Astrocyte (in vitro differentiated cells and primary cell): ENCODE data around the gene SETD2. TPM values are rescaled to one million over a fixed set of nuclear protein-coding genes. Genes with fewer than 3 reads are reported as not detected.

Experiments used
- DNase-seq: peaks from one replicate; pipeline ENCODE4 v3.0.0-alpha.2; 2010; ENCODE audit warnings: low read depth
- FAIRE-seq: peaks from 2 replicates; lab custom pipeline; 2011; peaks lifted over from hg19 to GRCh38; lab: Jason Lieb, UNC
- H2AFZ ChIP-seq: 2 replicates; pipeline ENCODE4 v1.6.0; 2012; ENCODE audit warnings: low read depth, low read length, inconsistent platforms
- H3K27ac ChIP-seq: 2 replicates; pipeline ENCODE4 v1.5.1; 2011; ENCODE audit warnings: low read depth, low read length, inconsistent platforms
- H3K27me3 ChIP-seq: 2 replicates; pipeline ENCODE4 v1.6.0; 2011; ENCODE audit warnings: low read length, inconsistent platforms; ENCODE audit not compliant: insufficient read depth
- H3K36me3 ChIP-seq: 2 replicates; pipeline ENCODE4 v1.5.1; 2011; ENCODE audit warnings: low read length, inconsistent platforms; ENCODE audit not compliant: insufficient read depth
- H3K4me1 ChIP-seq: 2 replicates; pipeline ENCODE4 v1.5.1; 2011; ENCODE audit warnings: low read length, inconsistent platforms; ENCODE audit not compliant: insufficient read depth
- H3K4me2 ChIP-seq: 2 replicates; pipeline ENCODE4 v1.6.0; 2012; ENCODE audit warnings: low read length, inconsistent platforms
- H3K4me3 ChIP-seq: 2 replicates; pipeline ENCODE4 v1.5.1; 2011; ENCODE audit warnings: low read depth, mild to moderate bottlenecking, low read length, inconsistent platforms; ENCODE audit not compliant: insufficient read depth
- H3K79me2 ChIP-seq: 2 replicates; pipeline ENCODE4 v1.6.0; 2012; ENCODE audit warnings: mild to moderate bottlenecking, low read length, inconsistent platforms; ENCODE audit not compliant: insufficient read depth
- H3K9ac ChIP-seq: 2 replicates; pipeline ENCODE4 v1.6.0; 2012; ENCODE audit warnings: mild to moderate bottlenecking, low read length, inconsistent platforms
- H3K9me3 ChIP-seq: 2 replicates; pipeline ENCODE4 v1.5.1; 2012; ENCODE audit warnings: low read depth, mild to moderate bottlenecking, low read length, inconsistent platforms; ENCODE audit not compliant: insufficient read depth
- H4K20me1 ChIP-seq: 2 replicates; pipeline ENCODE4 v1.6.0; 2012; ENCODE audit warnings: low read length, inconsistent platforms; ENCODE audit not compliant: insufficient read depth
- H3K27ac Mint-ChIP-seq: one replicate; pipeline ENCODE4 v1.8.0; 2021; ENCODE audit warnings: mild to moderate bottlenecking, mixed read lengths; ENCODE audit not compliant: unreplicated experiment
- H3K27me3 Mint-ChIP-seq: one replicate; pipeline ENCODE4 v1.8.0; 2021; ENCODE audit warnings: low read depth, mixed read lengths; ENCODE audit not compliant: unreplicated experiment
- H3K36me3 Mint-ChIP-seq: one replicate; pipeline ENCODE4 v1.8.0; 2021; ENCODE audit warnings: low read depth, mixed read lengths; ENCODE audit not compliant: unreplicated experiment
- H3K4me1 Mint-ChIP-seq: one replicate; pipeline ENCODE4 v1.8.0; 2021; ENCODE audit warnings: low read depth, mixed read lengths; ENCODE audit not compliant: unreplicated experiment
- H3K4me3 Mint-ChIP-seq: one replicate; pipeline ENCODE4 v1.8.0; 2021; ENCODE audit warnings: mild to moderate bottlenecking, moderate library complexity, mixed read lengths; ENCODE audit not compliant: unreplicated experiment
- H3K9me3 Mint-ChIP-seq: one replicate; pipeline ENCODE4 v1.8.0; 2021; ENCODE audit warnings: mild to moderate bottlenecking, mixed read lengths; ENCODE audit not compliant: unreplicated experiment
- EZH2 ChIP-seq: IDR thresholded peaks from 2 replicates; pipeline ENCODE4 v1.6.1; 2012; ENCODE audit warnings: mild to moderate bottlenecking, low read length, inconsistent platforms; ENCODE audit not compliant: insufficient read depth
- total RNA-seq: library from RNA; stranded (reverse); gene quantifications from 2 replicates; pipeline ENCODE4 v1.2.1, GENCODE V29; 2021
- TF ChIP-seq, protein P1 (sequence below): IDR thresholded peaks from 2 replicates; pipeline ENCODE4 v1.5.1; 2011; ENCODE audit warnings: low read depth, mild to moderate bottlenecking, inconsistent platforms, low read length, moderate library complexity; ENCODE audit not compliant: insufficient read depth

The SETD2 gene
- total RNA-seq, 1 donor from 2014 or later, result 46.5 TPM

DNA sequence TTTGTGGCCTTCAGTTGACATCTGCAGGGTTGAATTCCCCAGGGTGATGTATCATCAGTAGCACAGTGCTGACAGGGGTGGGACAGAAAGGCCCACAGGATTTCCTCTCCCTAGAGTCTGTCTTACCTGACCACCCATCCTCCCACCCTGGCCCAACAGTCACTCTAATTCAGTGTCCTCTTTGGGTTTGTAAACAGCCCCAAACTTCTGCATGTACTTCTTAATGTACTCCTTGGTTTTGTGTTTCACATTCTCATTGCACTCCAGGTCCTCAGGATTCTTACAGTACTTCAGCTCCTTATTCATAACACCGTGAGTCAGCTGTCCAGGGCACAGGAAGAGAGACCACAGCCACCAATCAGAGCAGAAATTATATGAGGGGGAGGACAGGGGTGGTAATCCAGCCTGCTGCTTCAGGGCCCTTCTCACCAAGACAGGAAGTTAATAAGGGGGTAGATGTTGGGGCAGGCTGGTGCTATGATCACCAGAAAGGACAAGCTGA is 146.9 kb downstream of the SETD2 start:
- Histone ChIP-seq H3K4me3 (no peak overlapping the region), H3K36me3 (peaks cover 28% of the 10 kb centered on the region), H3K9me3 (no peaks in the 10 kb centered on the region), H3K27me3 (no peaks in the 10 kb centered on the region), H2AFZ (no peak overlapping the region), H3K4me2 (peak overlapping the region; percentile 72), H3K9ac (peak overlapping the region; percentile 41), H3K79me2 (peaks cover 23% of the 10 kb centered on the region), H3K4me1 (peaks cover 29% of the 10 kb centered on the region), H3K27ac (peak overlapping the region; percentile 59), H4K20me1 (peaks cover 27% of the 10 kb centered on the region)
- Mint-ChIP-seq H3K36me3 (peaks cover 20% of the 10 kb centered on the region), H3K27ac (peak overlapping the region; percentile 88), H3K27me3 (no peaks in the 10 kb centered on the region), H3K4me3 (no peak overlapping the region), H3K9me3 (no peaks in the 10 kb centered on the region), H3K4me1 (peaks cover 31% of the 10 kb centered on the region)
- DNase-seq, result peak; percentile 88
- TF ChIP-seq, protein P1, sequence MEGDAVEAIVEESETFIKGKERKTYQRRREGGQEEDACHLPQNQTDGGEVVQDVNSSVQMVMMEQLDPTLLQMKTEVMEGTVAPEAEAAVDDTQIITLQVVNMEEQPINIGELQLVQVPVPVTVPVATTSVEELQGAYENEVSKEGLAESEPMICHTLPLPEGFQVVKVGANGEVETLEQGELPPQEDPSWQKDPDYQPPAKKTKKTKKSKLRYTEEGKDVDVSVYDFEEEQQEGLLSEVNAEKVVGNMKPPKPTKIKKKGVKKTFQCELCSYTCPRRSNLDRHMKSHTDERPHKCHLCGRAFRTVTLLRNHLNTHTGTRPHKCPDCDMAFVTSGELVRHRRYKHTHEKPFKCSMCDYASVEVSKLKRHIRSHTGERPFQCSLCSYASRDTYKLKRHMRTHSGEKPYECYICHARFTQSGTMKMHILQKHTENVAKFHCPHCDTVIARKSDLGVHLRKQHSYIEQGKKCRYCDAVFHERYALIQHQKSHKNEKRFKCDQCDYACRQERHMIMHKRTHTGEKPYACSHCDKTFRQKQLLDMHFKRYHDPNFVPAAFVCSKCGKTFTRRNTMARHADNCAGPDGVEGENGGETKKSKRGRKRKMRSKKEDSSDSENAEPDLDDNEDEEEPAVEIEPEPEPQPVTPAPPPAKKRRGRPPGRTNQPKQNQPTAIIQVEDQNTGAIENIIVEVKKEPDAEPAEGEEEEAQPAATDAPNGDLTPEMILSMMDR, result no peak
- no peak for TF ChIP-seq EZH2
- FAIRE-seq, result no peak

GRCh38 chr3:47016086-47016933 is 147.6 kb downstream of the SETD2 start:
- peaks cover 31% of the 10 kb centered on the region for H3K4me1 Mint-ChIP-seq
- Histone ChIP-seq H4K20me1 (peaks cover 23% of the 10 kb centered on the region), H3K36me3 (peaks cover 28% of the 10 kb centered on the region), H3K4me2 (peak overlapping the region; percentile 72), H2AFZ (no peak overlapping the region), H3K9me3 (no peaks in the 10 kb centered on the region), H3K27ac (peak overlapping the region; percentile 59), H3K27me3 (no peaks in the 10 kb centered on the region), H3K4me1 (peaks cover 29% of the 10 kb centered on the region), H3K79me2 (peaks cover 18% of the 10 kb centered on the region), H3K9ac (peak overlapping the region; percentile 41), H3K4me3 (no peak overlapping the region)
- no peak overlapping the region for H3K4me3 Mint-ChIP-seq
- no peaks in the 10 kb centered on the region for H3K27me3 Mint-ChIP-seq
- FAIRE-seq (no peak), DNase-seq (peak; percentile 38)
- TF ChIP-seq, protein P1, result no peak
- no peak for TF ChIP-seq EZH2
- peaks cover 20% of the 10 kb centered on the region for H3K36me3 Mint-ChIP-seq
- H3K9me3 Mint-ChIP-seq, result no peaks in the 10 kb centered on the region
- peak overlapping the region; percentile 88 for H3K27ac Mint-ChIP-seq
